HEK293 (cell line): ENCODE measurements around the gene PDXDC1.

ENCODE experiments used
- CTCF ChIA-PET: fragments of 350-600 bp; formaldehyde crosslinking; extraction: SDS; loops from one replicate; lab custom pipeline; 2021; ENCODE audit warnings: antibody characterized with exemption; lab: Yijun Ruan, JAX
- POLR2A ChIA-PET: fragments of 300-600 bp; formaldehyde crosslinking; extraction: SDS; loops from one replicate; lab custom pipeline; 2020; ENCODE audit warnings: antibody characterized with exemption, inconsistent platforms; lab: Yijun Ruan, JAX
- H3K27ac ChIP-seq: fragments of 200-500 bp; sonication (Bioruptor generic); 2 replicates; pipeline ENCODE4 v1.5.1; 2014; ENCODE audit warnings: low read depth, low read length, control low read depth, inconsistent platforms; ENCODE audit errors: extremely low read depth
- H3K36me3 ChIP-seq, 2 experiments: fragments of 200-500 bp in 1 of 2; sonication (Bioruptor generic) in 1 of 2; 1 replicate in 1 of 2; 2 replicates in 1 of 2; pipeline ENCODE4 v1.5.1; 2014 to 2017; ENCODE audit warnings: inconsistent platforms in 2 of 2, low read length in 2 of 2; ENCODE audit not compliant: control insufficient read depth in 2 of 2, insufficient read depth in 1 of 2
- H3K4me1 ChIP-seq: fragments of 200-500 bp; sonication (Bioruptor generic); 2 replicates; pipeline ENCODE4 v1.5.1; 2014; ENCODE audit warnings: mild to moderate bottlenecking, low read length, inconsistent platforms; ENCODE audit not compliant: control insufficient read depth, insufficient read depth
- H3K4me3 ChIP-seq: 2 replicates; pipeline ENCODE4 v1.5.1; 2011; ENCODE audit warnings: low read depth, mild to moderate bottlenecking, control low read depth, low read length, moderate library complexity
- H3K9me3 ChIP-seq: fragments of 200-500 bp; sonication (Bioruptor generic); 2 replicates; pipeline ENCODE4 v1.5.1; 2014; ENCODE audit warnings: low read depth, low read length, inconsistent platforms; ENCODE audit not compliant: control insufficient read depth, insufficient read depth
- BCL6B ChIP-seq: fragments of 450-650 bp; formaldehyde crosslinking; IDR thresholded peaks from 2 replicates; pipeline ENCODE4 v1.5.1; 2017; ENCODE audit warnings: missing biosample characterization, missing genetic modification characterization
- CTCF ChIP-seq: fragments of 450-650 bp; formaldehyde crosslinking; IDR thresholded peaks from 2 replicates; pipeline ENCODE4 v1.5.1; 2016; ENCODE audit warnings: missing biosample characterization, missing genetic modification characterization
- GLIS2 ChIP-seq: fragments of 450-650 bp; formaldehyde crosslinking; IDR thresholded peaks from 2 replicates; pipeline ENCODE4 v1.5.1; 2016; ENCODE audit warnings: missing biosample characterization, missing genetic modification characterization
- KLF10 ChIP-seq: fragments of 450-650 bp; IDR thresholded peaks from 2 replicates; pipeline ENCODE4 v1.5.1; 2018; ENCODE audit warnings: missing biosample characterization, mild to moderate bottlenecking, missing genetic modification characterization
- KLF17 ChIP-seq: fragments of 450-650 bp; formaldehyde crosslinking; IDR thresholded peaks from 2 replicates; pipeline ENCODE4 v1.5.1; 2016; ENCODE audit warnings: missing biosample characterization, missing genetic modification characterization
- KLF8 ChIP-seq: fragments of 450-650 bp; formaldehyde crosslinking; IDR thresholded peaks from 2 replicates; pipeline ENCODE4 v1.5.1; 2016; ENCODE audit warnings: missing biosample characterization, missing genetic modification characterization
- MEIS1 ChIP-seq: sonication (generic); formaldehyde crosslinking; IDR thresholded peaks from 2 replicates; pipeline ENCODE4 v1.8.1; 2022; ENCODE audit warnings: missing genetic modification reagents, mild to moderate bottlenecking, borderline replicate concordance
- MZF1 ChIP-seq: fragments of 450-650 bp; formaldehyde crosslinking; IDR thresholded peaks from 2 replicates; pipeline ENCODE4 v1.5.1; 2017; ENCODE audit warnings: missing biosample characterization, missing genetic modification characterization, borderline replicate concordance
- PRDM2 ChIP-seq: fragments of 450-650 bp; formaldehyde crosslinking; IDR thresholded peaks from 2 replicates; pipeline ENCODE4 v1.5.1; 2016; ENCODE audit warnings: missing biosample characterization, missing genetic modification characterization, borderline replicate concordance
- ZEB2 ChIP-seq: fragments of 450-650 bp; formaldehyde crosslinking; IDR thresholded peaks from 2 replicates; pipeline ENCODE4 v1.5.1; 2016; ENCODE audit warnings: missing biosample characterization, missing genetic modification characterization
- ZNF114 ChIP-seq: fragments of 450-650 bp; formaldehyde crosslinking; IDR thresholded peaks from 2 replicates; pipeline ENCODE4 v1.5.0; 2017; ENCODE audit warnings: missing biosample characterization, missing genetic modification characterization
- ZNF121 ChIP-seq: fragments of 450-650 bp; formaldehyde crosslinking; IDR thresholded peaks from 2 replicates; pipeline ENCODE4 v1.5.1; 2016; ENCODE audit warnings: missing biosample characterization, missing genetic modification characterization
- ZNF169 ChIP-seq: fragments of 450-650 bp; formaldehyde crosslinking; IDR thresholded peaks from 2 replicates; pipeline ENCODE4 v1.5.1; 2016; ENCODE audit warnings: missing biosample characterization, missing genetic modification characterization
- ZNF211 ChIP-seq: fragments of 450-650 bp; formaldehyde crosslinking; IDR thresholded peaks from 2 replicates; pipeline ENCODE4 v1.5.1; 2016; ENCODE audit warnings: low read depth, missing biosample characterization, missing genetic modification characterization
- ZNF274 ChIP-seq, 2 experiments: fragments of 200-500 bp in 1 of 2; fragments of 450-650 bp in 1 of 2; sonication (Bioruptor generic) in 1 of 2; formaldehyde crosslinking in 1 of 2; IDR thresholded peaks; 2 replicates each; pipeline versions ENCODE4 v1.5.1 to v1.6.1; 2014 to 2016; ENCODE audit warnings: borderline replicate concordance in 1 of 2, inconsistent platforms in 1 of 2, low read length in 1 of 2, missing biosample characterization in 1 of 2, missing genetic modification characterization in 1 of 2
- ZNF324 ChIP-seq: fragments of 450-650 bp; formaldehyde crosslinking; IDR thresholded peaks from 2 replicates; pipeline ENCODE4 v1.5.1; 2016; ENCODE audit warnings: missing biosample characterization, missing genetic modification characterization
- ZNF391 ChIP-seq: fragments of 450-650 bp; formaldehyde crosslinking; IDR thresholded peaks from 2 replicates; pipeline ENCODE4 v1.5.1; 2016; ENCODE audit warnings: low read depth, missing biosample characterization, missing genetic modification characterization, borderline replicate concordance
- ZNF416 ChIP-seq: fragments of 450-650 bp; formaldehyde crosslinking; IDR thresholded peaks from 2 replicates; pipeline ENCODE4 v1.5.1; 2016; ENCODE audit warnings: missing biosample characterization, missing genetic modification characterization
- ZNF530 ChIP-seq: fragments of 450-650 bp; formaldehyde crosslinking; IDR thresholded peaks from 2 replicates; pipeline ENCODE4 v1.5.1; 2016; ENCODE audit warnings: low read depth, missing biosample characterization, missing genetic modification characterization
- ZNF629 ChIP-seq: fragments of 450-650 bp; formaldehyde crosslinking; IDR thresholded peaks from 2 replicates; pipeline ENCODE4 v1.5.1; 2017; ENCODE audit warnings: missing biosample characterization, missing genetic modification characterization
- ZNF639 ChIP-seq: fragments of 450-650 bp; formaldehyde crosslinking; IDR thresholded peaks from 2 replicates; pipeline ENCODE4 v1.5.1; 2016; ENCODE audit warnings: missing biosample characterization, missing genetic modification characterization
- ZNF645 ChIP-seq: fragments of 450-650 bp; formaldehyde crosslinking; IDR thresholded peaks from 2 replicates; pipeline ENCODE4; 2016; ENCODE audit warnings: missing biosample characterization, missing genetic modification characterization
- ZNF76 ChIP-seq: fragments of 450-650 bp; formaldehyde crosslinking; IDR thresholded peaks from 2 replicates; pipeline ENCODE4; 2016; ENCODE audit warnings: low read depth, missing biosample characterization, missing genetic modification characterization, borderline replicate concordance

PDXDC1 gene

GRCh38 chr16:15055141-15056053 is 80.6 kb downstream of the PDXDC1 start:
- Histone ChIP-seq H3K27ac (peak overlapping the region; percentile 51; the same call in 1 of the 2 replicates), H3K4me3 (peak overlapping the region; percentile 74), H3K4me1 (no peaks in the 10 kb centered on the region), H3K36me3 (peaks cover 8 to 19% of the 10 kb centered on the region in 2 experiments), H3K9me3 (no peaks in the 10 kb centered on the region)
- POLR2A ChIA-PET: no interaction called here
- CTCF ChIA-PET: no interaction called here
- TF ChIP-seq MEIS1 (CRISPR knock-in tag): no peak
- TF ChIP-seq CTCF (tag by site-specific recombination): peak; percentile 72
- no peak for TF ChIP-seq PRDM2
- no peak for TF ChIP-seq ZNF645 (tag by site-specific recombination)
- TF ChIP-seq ZNF629: no peak
- TF ChIP-seq ZNF530: no peak
- no peak for TF ChIP-seq ZEB2 (tag by site-specific recombination)
- no peak for TF ChIP-seq ZNF169 (tag by site-specific recombination)
- TF ChIP-seq ZNF391: no peak
- TF ChIP-seq ZNF416: no peak
- TF ChIP-seq ZNF114 (tag by site-specific recombination): no peak
- TF ChIP-seq ZNF324: peak; percentile 48; the same call in 1 of the 2 replicates
- TF ChIP-seq GLIS2: peak; percentile 61
- TF ChIP-seq KLF8 (tag by site-specific recombination): peak; percentile 40; the same call in 1 of the 2 replicates
- TF ChIP-seq BCL6B (tag by site-specific recombination): no peak
- TF ChIP-seq KLF10 (tag by site-specific recombination): no peak
- TF ChIP-seq ZNF639: no peak
- TF ChIP-seq ZNF211 (tag by site-specific recombination): no peak
- TF ChIP-seq ZNF121 (tag by site-specific recombination): no peak
- no peak for TF ChIP-seq ZNF274 (IDR thresholded peaks at IDR 0.05; ENCODE audit: low read length)
- TF ChIP-seq ZNF274 (tag by site-specific recombination; IDR thresholded peaks at IDR 0.05; ENCODE audit: borderline replicate concordance): no peak
- TF ChIP-seq KLF17 (tag by site-specific recombination): 0 out of 2 replicates have a peak, but pooled peaks have one; percentile 42
- TF ChIP-seq MZF1 (tag by site-specific recombination): 0 out of 2 replicates have a peak, but pooled peaks have one; percentile 34
- TF ChIP-seq ZNF76 (tag by site-specific recombination): no peak
